Measurements from ENCODE around the gene PTPRD. TPM values are rescaled to one million over a fixed set of nuclear protein-coding genes. Genes with fewer than 3 reads are reported as not detected.

PTPRD gene
- total RNA-seq (2021) (not detected in 2 replicates), Bru-seq, nascent RNA (percentile 20 among the genes with signal in this experiment), BruChase-seq, experiment 1, labeled RNA remaining after a 2-hour chase (percentile 29 among the genes with signal in this experiment), BruChase-seq, experiment 2, labeled RNA remaining after a 6-hour chase (percentile 33 among the genes with signal in this experiment)
- long read RNA-seq, result 0 reads

GRCh38 chr9:10612641-10613398, at the start of gene PTPRD:
PTPRD (minus strand) TSS chr9:10613002.
- peak; percentile 67 for DNase-seq (ENCODE audit: low spot score)

GRCh38 chr9:10661994-10662393, 49.2 kb upstream of the PTPRD start:
- no peak overlapping the region for H3K4me3 ChIP-seq (ENCODE audit: low read depth, low read length, poor library complexity, severe bottlenecking)
- BruUV-seq (replicated peaks), result no TSS peak
- H3K4me1 ChIP-seq (ENCODE audit: insufficient read depth, low read length, poor library complexity, severe bottlenecking), result no peaks in the 10 kb centered on the region
- DNase-seq (ENCODE audit: low spot score), result no peak
- intact Hi-C loops (cut with micrococcal nuclease; ENCODE audit: unreplicated experiment), result no loop called here
- TF ChIP-seq CTCF (conservative IDR thresholded peaks at IDR 0.05; ENCODE audit: low read depth, low read length) (no peak), EZH2 (IDR thresholded peaks at IDR 0.05; ENCODE audit: borderline replicate concordance, low read depth, low read length, poor library complexity, severe bottlenecking) (no peak)
- H3K27ac ChIP-seq (ENCODE audit: low read depth, low read length, poor library complexity, severe bottlenecking), result no peak overlapping the region
- ChIA-PET CTCF (no interaction called here), POLR2A (ENCODE audit: low non-redundant PET) (no interaction called here)
- H3K27me3 ChIP-seq (replicated peaks; ENCODE audit: insufficient read depth, low read depth, low read length, poor library complexity), result no peaks in the 10 kb centered on the region
- no peaks in the 10 kb centered on the region for H3K36me3 ChIP-seq (ENCODE audit: insufficient read depth, low read length, poor library complexity, severe bottlenecking)
- H3K9me3 ChIP-seq (ENCODE audit: low read depth, low read length, poor library complexity, severe bottlenecking), result no peaks in the 10 kb centered on the region

More at GRCh38 chr9:10612641-10613398, at the start of gene PTPRD:
- Histone ChIP-seq H3K27me3 (replicated peaks; ENCODE audit: insufficient read depth, low read depth, low read length, poor library complexity) (peaks cover 14% of the 10 kb centered on the region), H3K4me1 (ENCODE audit: insufficient read depth, low read length, poor library complexity, severe bottlenecking) (no peaks in the 10 kb centered on the region), H3K27ac (ENCODE audit: low read depth, low read length, poor library complexity, severe bottlenecking) (no peak within 1 kb of the TSS), H3K36me3 (ENCODE audit: insufficient read depth, low read length, poor library complexity, severe bottlenecking) (no peaks in the 10 kb centered on the region), H3K9me3 (ENCODE audit: low read depth, low read length, poor library complexity, severe bottlenecking) (no peaks in the 10 kb centered on the region), H3K4me3 (ENCODE audit: low read depth, low read length, poor library complexity, severe bottlenecking) (peak within 1 kb of the TSS; percentile 54)
- CTCF ChIA-PET, result no interaction called here
- no TSS peak for BruUV-seq (replicated peaks)
- intact Hi-C loops (cut with micrococcal nuclease; ENCODE audit: unreplicated experiment), result loop anchor here (10.0 kb wide), 1 partner anchor 248 kb away; no protein-coding TSS in a partner anchor
- POLR2A ChIA-PET (ENCODE audit: low non-redundant PET), result interaction anchor here (0.6 kb wide), 1 partner anchor 1552 kb away, joined by 4 read pairs; no protein-coding TSS in a partner anchor
- TF ChIP-seq EZH2 (IDR thresholded peaks at IDR 0.05; ENCODE audit: borderline replicate concordance, low read depth, low read length, poor library complexity, severe bottlenecking) (no peak), CTCF (conservative IDR thresholded peaks at IDR 0.05; ENCODE audit: low read depth, low read length) (no peak; the same call in 1 of the 2 replicates)

GRCh38 chr9:10661376-10661775, 48.6 kb upstream of the PTPRD start:
- H3K4me3 ChIP-seq (ENCODE audit: low read depth, low read length, poor library complexity, severe bottlenecking), result no peak overlapping the region
- no peak overlapping the region for H3K27ac ChIP-seq (ENCODE audit: low read depth, low read length, poor library complexity, severe bottlenecking)
- H3K27me3 ChIP-seq (replicated peaks; ENCODE audit: insufficient read depth, low read depth, low read length, poor library complexity), result no peaks in the 10 kb centered on the region
- ChIA-PET CTCF (no interaction called here), POLR2A (ENCODE audit: low non-redundant PET) (no interaction called here)
- intact Hi-C loops (cut with micrococcal nuclease; ENCODE audit: unreplicated experiment), result no loop called here
- no peaks in the 10 kb centered on the region for H3K4me1 ChIP-seq (ENCODE audit: insufficient read depth, low read length, poor library complexity, severe bottlenecking)
- H3K36me3 ChIP-seq (ENCODE audit: insufficient read depth, low read length, poor library complexity, severe bottlenecking), result no peaks in the 10 kb centered on the region
- TF ChIP-seq CTCF (conservative IDR thresholded peaks at IDR 0.05; ENCODE audit: low read depth, low read length), result no peak
- TF ChIP-seq EZH2 (IDR thresholded peaks at IDR 0.05; ENCODE audit: borderline replicate concordance, low read depth, low read length, poor library complexity, severe bottlenecking), result no peak
- no peak for DNase-seq (ENCODE audit: low spot score)
- no peaks in the 10 kb centered on the region for H3K9me3 ChIP-seq (ENCODE audit: low read depth, low read length, poor library complexity, severe bottlenecking)
- BruUV-seq (replicated peaks), result no TSS peak
